Effector CD8-positive, alpha-beta T cell (primary cell): ENCODE data around the gene OSMR.

Source experiments
- DNase-seq: peaks from one replicate; lab custom pipeline; 2025; lab: John Stamatoyannopoulos, UW
- total RNA-seq, 4 experiments: gene quantifications; one replicate each; lab custom pipeline; 2026; lab: John Stamatoyannopoulos, UW

OSMR gene
- 0 to 0.27 (median 0) reads per million in 4 experiments for total RNA-seq

- DNase-seq, result no peak
These were observed at the start of gene OSMR for GRCh38 chr5:38845526-38846378. TSS of gene OSMR (plus strand) at chr5:38846012. CDS start at chr5:38869045, 23,033 bp downstream.

- DNase-seq, result no peak
These were observed 49.1 kb upstream of the OSMR start for GRCh38 chr5:38796742-38797108.

DNA sequence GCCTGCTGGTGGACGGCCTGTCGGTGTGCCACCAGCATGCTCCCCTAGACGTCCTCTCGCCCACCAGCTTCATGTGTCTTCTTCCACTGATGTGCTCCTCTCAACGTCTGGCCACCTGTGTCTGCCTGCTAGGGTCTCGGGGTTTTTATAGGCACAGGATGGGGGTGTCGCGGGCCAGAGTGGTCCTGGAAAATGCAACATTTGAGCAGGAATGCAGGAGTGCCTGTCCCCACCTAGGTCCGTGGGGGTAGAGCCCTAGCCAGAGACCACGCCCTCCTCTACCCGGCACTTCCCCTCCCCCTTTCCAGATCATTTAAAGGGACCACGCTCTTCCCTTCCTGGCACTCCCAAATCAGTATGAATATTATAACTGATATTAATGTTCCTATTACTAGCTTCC is 48.0 kb upstream of the OSMR start:
- no peak for DNase-seq

DNA sequence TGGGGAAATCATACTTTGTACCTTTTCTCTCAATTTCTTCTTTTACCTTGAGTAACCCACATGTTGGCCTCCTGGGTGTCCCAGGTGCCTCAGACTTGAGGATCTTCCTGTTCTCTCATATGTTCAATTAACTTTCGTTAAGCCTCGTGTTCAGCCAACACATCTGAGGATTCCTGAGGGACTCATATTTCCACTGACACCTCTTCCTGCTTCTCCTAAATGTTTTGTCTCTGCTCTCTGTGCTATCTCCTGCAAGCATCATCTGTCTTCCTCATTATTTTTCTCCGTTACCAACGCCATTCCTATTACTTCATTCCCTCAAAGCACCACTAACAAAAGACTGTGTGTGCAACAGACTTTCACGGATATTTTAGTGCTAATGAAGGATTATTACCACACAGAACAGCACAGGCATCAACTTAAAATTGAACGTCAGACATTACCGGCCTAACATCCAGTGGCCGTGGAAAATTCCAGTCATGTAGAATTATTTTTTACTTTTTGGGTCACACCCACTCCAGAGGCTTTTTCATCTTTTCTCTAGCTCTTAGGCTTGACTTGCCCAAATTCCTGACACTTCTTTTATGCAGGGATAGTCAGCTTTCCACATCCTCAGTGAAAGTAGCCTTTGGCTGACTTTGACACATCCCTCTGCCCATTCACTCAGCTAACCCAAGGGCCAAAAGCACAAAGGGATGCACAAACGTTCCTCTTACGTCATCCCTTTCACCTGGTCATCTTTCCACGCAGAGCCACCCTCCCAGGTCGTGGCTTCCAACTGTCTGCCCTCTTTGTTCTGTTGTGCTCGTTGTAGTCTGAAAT is 46.0 kb upstream of the OSMR start:
- no peak for DNase-seq

DNA sequence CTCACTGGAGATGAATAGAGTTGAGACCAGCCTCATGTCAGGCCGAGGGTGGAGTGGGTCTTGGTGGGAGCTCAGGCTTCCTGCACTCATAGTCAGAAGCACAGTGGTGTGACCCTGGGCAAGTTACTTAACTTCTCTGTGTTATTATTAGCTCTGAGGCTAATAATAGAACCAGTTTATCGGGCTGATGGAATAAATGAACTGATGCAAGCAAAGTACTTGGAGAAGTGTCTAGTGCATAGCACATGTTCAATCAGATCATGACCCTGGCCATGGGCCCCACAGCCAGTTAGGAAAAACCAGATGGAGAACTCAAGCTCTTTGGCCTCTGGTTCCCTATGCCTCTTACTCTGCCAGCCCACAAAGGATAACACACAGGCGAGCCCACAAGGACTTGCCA is 45.3 kb upstream of the OSMR start:
- no peak for DNase-seq

- no peak for DNase-seq
These were observed 43.7 kb upstream of the OSMR start for GRCh38 chr5:38802125-38802524.

DNA sequence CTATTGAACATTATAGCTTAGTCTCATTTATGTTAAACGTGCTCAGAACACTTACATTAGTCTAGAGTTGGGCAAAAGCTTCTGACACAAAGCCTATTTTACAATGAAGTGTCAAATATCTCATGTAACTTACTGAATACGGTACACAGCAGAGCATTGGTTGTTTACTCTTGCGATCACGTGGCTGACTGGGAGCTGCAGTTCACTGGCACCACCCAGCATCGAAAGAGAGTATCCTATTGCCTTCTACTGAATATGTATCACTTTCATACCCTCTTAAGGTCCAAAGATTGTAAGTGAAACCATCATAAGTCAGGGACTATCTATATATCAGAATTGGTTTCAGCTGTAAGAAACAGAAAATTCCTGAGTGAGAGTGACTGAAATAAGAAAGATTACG is 42.6 kb upstream of the OSMR start:
- no peak for DNase-seq

DNA sequence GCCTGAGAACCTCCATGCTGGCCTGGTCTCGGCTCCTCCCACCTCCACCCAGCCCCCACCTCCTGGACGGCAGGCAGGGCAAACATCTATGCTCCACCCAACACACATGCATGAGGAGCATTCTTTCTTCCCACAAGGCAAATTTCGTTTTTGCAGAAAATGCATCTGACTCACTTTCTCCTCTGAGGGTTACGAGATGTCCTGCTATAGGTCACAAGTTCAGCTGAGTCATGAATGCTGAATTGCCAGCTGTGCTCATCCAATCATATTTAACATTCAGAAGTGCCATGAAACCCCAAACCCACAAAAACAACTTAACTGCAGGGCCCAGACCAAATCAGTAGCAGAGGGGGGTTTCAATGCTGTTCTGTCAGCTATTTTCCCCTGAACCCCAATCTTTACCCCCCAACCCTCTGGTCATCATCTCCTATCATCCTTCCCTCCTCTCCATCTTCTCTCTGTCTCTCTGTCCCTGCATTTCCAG is 39.0 kb upstream of the OSMR start:
- DNase-seq, result no peak

- DNase-seq, result no peak
These were observed 38.0 kb upstream of the OSMR start for GRCh38 chr5:38807570-38808483.

- no peak for DNase-seq
These were observed 37.0 kb upstream of the OSMR start for GRCh38 chr5:38808666-38809343.

DNA sequence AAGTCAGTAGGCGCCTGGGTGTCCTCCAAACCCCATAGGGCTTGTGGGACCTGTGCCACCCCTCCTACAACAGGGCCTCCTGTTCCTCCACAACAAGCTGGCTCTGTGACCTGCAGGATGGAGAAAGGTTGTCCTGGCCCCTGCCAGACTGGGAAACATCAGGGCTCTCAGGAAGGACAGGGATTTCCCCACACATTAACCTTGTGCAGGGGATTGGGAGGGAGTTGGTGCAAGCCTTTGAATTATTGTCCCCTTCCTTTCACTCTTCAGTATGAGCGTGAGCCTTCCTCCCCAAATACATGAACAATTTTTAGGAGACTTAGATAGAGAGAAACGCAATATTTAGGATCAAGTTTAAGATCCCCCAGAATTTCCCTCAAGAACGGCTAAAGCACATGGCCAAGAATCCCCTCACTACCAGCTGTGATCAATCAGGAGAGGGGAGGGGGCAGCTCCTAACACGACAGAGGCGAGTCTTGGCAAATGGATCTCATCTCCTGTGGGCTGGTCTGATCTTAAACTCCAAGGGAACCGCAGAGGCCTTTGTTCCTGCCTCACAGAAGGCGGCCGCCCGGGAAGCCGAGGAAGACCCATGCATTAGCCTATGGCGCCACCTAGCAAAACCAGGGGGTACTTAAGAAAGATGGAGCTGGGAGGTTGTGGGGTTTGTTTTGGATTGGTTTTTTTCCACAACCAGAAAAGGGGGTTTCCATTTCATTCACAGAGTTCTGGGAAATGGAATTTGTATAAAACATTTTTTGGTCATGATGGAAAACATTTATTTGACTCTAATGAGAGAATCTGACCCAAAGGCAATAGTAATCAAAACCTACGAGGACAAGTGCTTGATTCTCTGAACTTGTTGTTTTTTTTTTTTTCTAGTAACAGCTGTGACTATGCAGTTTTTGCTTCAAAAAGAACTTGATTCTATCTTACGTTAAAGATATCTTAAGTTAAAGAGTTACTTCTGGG is 36.1 kb upstream of the OSMR start:
- peak; percentile 9 for DNase-seq

- DNase-seq, result no peak
These were observed 30.9 kb upstream of the OSMR start for GRCh38 chr5:38814879-38815278.

GRCh38 chr5:38816083-38817030 is 29.5 kb upstream of the OSMR start:
- no peak for DNase-seq

DNA sequence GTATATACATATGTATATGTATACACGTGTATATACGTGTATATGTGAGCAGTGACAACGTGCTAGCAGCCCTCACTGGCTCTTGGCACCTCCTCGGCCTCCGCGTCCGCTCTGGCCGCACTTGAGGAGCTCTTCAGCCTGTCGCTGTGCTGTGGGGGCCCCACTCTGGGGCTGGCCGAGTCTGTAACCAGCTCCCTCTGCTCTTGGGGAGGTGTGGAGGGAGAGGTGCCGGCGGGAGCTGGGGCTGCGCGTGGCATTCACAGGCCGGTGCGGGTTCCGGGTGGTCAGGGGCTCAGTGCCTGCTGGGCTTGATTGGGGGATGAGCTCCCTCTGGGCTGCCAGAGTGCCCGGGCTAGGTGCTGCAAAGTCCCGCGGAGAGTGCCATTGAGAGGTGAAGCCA is 24.1 kb upstream of the OSMR start:
- DNase-seq, result no peak

DNA sequence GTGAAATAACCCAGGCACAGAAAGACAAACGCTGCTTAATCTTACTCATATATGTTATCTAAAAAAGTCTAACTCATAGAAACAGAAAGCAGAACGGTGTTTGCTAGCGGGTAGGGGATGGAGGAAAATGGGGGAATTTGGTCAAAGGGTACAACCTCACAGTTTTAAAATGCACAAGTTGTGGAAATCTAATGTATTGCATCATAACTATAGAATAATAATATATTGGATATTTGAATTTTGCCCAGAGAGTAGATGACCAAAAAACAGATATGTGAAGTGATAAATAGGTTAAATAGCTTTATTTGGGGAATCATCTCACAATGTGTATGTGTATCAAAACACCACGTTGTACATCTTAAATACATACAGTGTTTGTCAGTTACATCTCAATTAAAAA is 22.3 kb upstream of the OSMR start:
- DNase-seq, result no peak

DNA sequence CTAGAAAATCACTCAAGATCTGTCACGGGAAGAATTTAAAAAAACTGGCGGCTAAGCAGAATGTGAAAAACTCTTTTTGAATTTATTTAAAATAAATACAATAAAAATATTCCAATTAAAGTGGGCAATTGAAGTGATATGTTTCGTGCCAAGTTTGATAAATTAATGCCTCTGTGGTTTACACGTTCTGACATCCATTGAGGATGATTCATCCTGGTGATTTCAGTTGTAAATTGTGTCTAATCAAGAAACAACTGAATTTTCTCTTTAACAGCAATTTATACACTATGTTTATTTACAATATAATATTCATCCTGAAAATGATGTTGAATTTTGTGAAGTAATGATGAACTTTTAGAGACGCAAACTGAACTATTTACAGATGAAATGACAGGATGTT is 21.0 kb upstream of the OSMR start:
- DNase-seq, result no peak

GRCh38 chr5:38825494-38825893 is 20.3 kb upstream of the OSMR start:
- DNase-seq, result no peak

DNA sequence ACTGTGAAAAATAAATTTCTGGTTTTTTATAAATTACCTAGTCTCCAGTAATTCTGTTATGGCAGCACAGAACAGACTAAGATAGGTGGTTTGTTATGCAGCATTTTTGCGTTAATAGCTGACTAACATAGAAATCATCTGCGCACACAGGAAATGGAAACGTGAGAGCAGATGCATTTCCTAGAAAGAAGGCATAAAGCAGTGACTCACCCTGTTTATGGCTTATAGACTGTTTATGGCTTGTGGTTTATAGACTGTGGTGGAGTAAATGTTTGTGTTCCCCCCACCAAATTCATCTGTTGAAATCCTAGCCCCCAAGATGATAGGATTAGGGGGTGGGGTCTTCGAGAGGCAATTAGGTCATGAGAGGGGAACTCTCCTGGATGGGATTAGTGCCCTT is 18.3 kb upstream of the OSMR start:
- DNase-seq, result no peak

- DNase-seq, result no peak
These were observed 15.2 kb upstream of the OSMR start for GRCh38 chr5:38830521-38831051.
